T-helper 9 cell (primary cell): Measurements from ENCODE around the gene RNF19B.

Source experiments
- DNase-seq: peaks from one replicate; pipeline ENCODE4 v3.0.0-alpha.2; 2020

RNF19B gene

DNA sequence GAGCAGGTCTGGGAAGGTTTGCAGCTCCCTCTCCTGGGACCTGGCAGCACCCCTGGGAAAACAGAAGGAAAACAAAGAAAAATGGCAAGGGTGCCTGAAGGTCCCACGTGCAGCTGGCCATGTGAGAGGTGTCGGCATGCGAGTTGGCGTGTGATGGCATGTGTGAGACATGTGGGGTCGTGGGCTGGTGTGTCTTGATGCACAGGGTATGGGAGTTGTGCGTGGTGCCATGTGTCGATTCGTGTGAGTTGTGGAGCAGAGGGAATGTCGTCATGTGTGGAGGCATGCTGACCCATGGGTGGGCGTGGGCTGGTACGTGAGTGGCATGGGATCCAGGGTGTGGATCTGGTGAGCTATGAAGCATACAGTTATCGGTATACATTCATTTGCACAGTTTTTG, 77.0 kb downstream of the RNF19B start:
- DNase-seq, result no peak

GRCh38 chr1:32886828-32887414, 77.7 kb downstream of the RNF19B start:
- DNase-seq, result no peak
